ENCODE data around the gene HDAC11. TPM values are rescaled to one million over a fixed set of nuclear protein-coding genes. Genes with fewer than 3 reads are reported as not detected.

The HDAC11 gene
- total and polyA plus RNA-seq, 2 of the 4 experiments (the other 2 are of a cell fraction): 9.1 to 11.4 TPM

- no peaks in the 10 kb centered on the region for H3K9me1 ChIP-seq (ENCODE audit: insufficient read depth, low read length)
- H3K56ac ChIP-seq (ENCODE audit: extremely low read depth, insufficient read depth, low read length): no peak overlapping the region
- no peak overlapping the region for H3K18ac ChIP-seq (ENCODE audit: low read depth, low read length)
- H2BK120ac ChIP-seq (ENCODE audit: low read depth, low read length): no peak overlapping the region
- 0 out of 2 replicates have a peak, but pooled peaks cover 2% of the 10 kb centered on the region for H3K27me3 ChIP-seq (ENCODE audit: control insufficient read depth, insufficient read depth, low read length)
- H4K8ac ChIP-seq (ENCODE audit: low read depth in 2 of 2, low read length in 2 of 2): no peak overlapping the region
- peaks cover 5% of the 10 kb centered on the region for H3K4me1 ChIP-seq (ENCODE audit: control insufficient read depth, insufficient read depth, low read length)
- ATAC-seq (ENCODE audit: low read depth) (no peak), DNase-seq (no peak)
- dilution Hi-C loops (cut with HindIII; ENCODE audit: low sequenced_read_pairs, unreplicated experiment): no loop called here
- no peak overlapping the region for H4K5ac ChIP-seq (ENCODE audit: low read depth, low read length)
- H3K4me2 ChIP-seq (ENCODE audit: low read depth, low read length): no peak overlapping the region
- POLR2A ChIA-PET (ENCODE audit: unreplicated experiment): no interaction called here
- no peak overlapping the region for H2BK15ac ChIP-seq (ENCODE audit: low read depth, low read length)
- H2BK20ac ChIP-seq (ENCODE audit: low read depth, low read length): no peak overlapping the region
- CTCF ChIA-PET: interaction anchor here (0.7 kb wide), 1 partner anchor 21 kb away, joined by 3 read pairs; no protein-coding TSS in a partner anchor
- H2AK9ac ChIP-seq (replicated peaks; ENCODE audit: low read depth, low read length, poor library complexity): no peak overlapping the region
- H3K79me1 ChIP-seq (ENCODE audit: low read depth in 1 of 2, low read length in 2 of 2): no peaks in the 10 kb centered on the region
- H3K4me3 ChIP-seq (ENCODE audit: insufficient read depth, low read depth, low read length): no peak overlapping the region
- H2AK5ac ChIP-seq (ENCODE audit: low read depth, low read length): no peak overlapping the region
- no peak overlapping the region for H3K9ac ChIP-seq (ENCODE audit: low read depth, low read length)
- no peak overlapping the region for H3K14ac ChIP-seq (replicated peaks; ENCODE audit: low read depth, low read length)
- 63% methylated on average over 2 of the region's 6 CpGs; no CpG with 5 or more reads in 1 of the 2 experiments for WGBS, 2 experiments (ENCODE audit: extremely low coverage in 2 of 2, insufficient read length in 1 of 2)
- H4K20me1 ChIP-seq (ENCODE audit: insufficient read depth, low read length): no peaks in the 10 kb centered on the region
- no peaks in the 10 kb centered on the region for H3K9me3 ChIP-seq (ENCODE audit: control insufficient read depth, insufficient read depth, low read length)
- H3K4ac ChIP-seq (ENCODE audit: low read depth, low read length): no peak overlapping the region
- H4K91ac ChIP-seq (ENCODE audit: insufficient read depth, low read depth, low read length): no peak overlapping the region
- no peak overlapping the region for H2BK5ac ChIP-seq (ENCODE audit: low read depth, low read length, poor library complexity, severe bottlenecking)
- no peak overlapping the region for H3K27ac ChIP-seq (ENCODE audit: insufficient read depth, low read length)
- no peak overlapping the region for H3K23ac ChIP-seq (ENCODE audit: low read depth, low read length)
- no peak overlapping the region for H2AFZ ChIP-seq (replicated peaks; ENCODE audit: low read length, poor library complexity)
- TF ChIP-seq RAD21 (IDR thresholded peaks at IDR 0.05; ENCODE audit: low read length) (no peak), FOS (IDR thresholded peaks at IDR 0.05; ENCODE audit: low read depth, low read length) (no peak), NFE2L2 (IDR thresholded peaks at IDR 0.05; ENCODE audit: low read depth, low read length) (no peak), CEBPB (IDR thresholded peaks at IDR 0.05; ENCODE audit: low read depth, low read length) (no peak), BHLHE40 (IDR thresholded peaks at IDR 0.05; ENCODE audit: low read depth, low read length) (no peak), POLR2A (IDR thresholded peaks at IDR 0.05; ENCODE audit: low read depth, low read length) (no peak), MAFK (IDR thresholded peaks at IDR 0.05; ENCODE audit: low read depth, low read length) (no peak), MXI1 (IDR thresholded peaks at IDR 0.05; ENCODE audit: borderline replicate concordance, low read depth, low read length) (no peak), SMC3 (IDR thresholded peaks at IDR 0.05; ENCODE audit: low read depth, low read length) (no peak), USF2 (IDR thresholded peaks at IDR 0.05; ENCODE audit: low read depth, low read length) (no peak), MAZ (IDR thresholded peaks at IDR 0.05; ENCODE audit: borderline replicate concordance, low read depth, low read length) (no peak), RFX5 (IDR thresholded peaks at IDR 0.05; ENCODE audit: low read depth, low read length) (no peak), RCOR1 (IDR thresholded peaks at IDR 0.05; ENCODE audit: insufficient replicate concordance, low read length) (no peak), CHD1 (IDR thresholded peaks at IDR 0.05; ENCODE audit: low read depth, low read length) (no peak), CTCF (conservative IDR thresholded peaks at IDR 0.05; ENCODE audit: low read depth, low read length) (no peak), ELK1 (IDR thresholded peaks at IDR 0.05; ENCODE audit: borderline replicate concordance, low read depth, low read length) (no peak)
- no TSS peak for BruUV-seq (replicated peaks)
- H3K36me3 ChIP-seq (ENCODE audit: control insufficient read depth, insufficient read depth, low read length): no peaks in the 10 kb centered on the region
- intact Hi-C loops (cut with micrococcal nuclease): no loop called here
- in situ Hi-C loops (cut with MboI; ENCODE audit: low sequenced_read_pairs): no loop called here
Measured at GRCh38 chr3:13521309-13521708, 41.2 kb downstream of the HDAC11 start.

Measured in IMR-90 (cell line).